ENCODE measurements around the gene CLEC1B. TPM values are rescaled to one million over a fixed set of nuclear protein-coding genes. Genes with fewer than 3 reads are reported as not detected.

The CLEC1B gene
- total RNA-seq, 1 donor from 2014 or later, result not detected

DNA sequence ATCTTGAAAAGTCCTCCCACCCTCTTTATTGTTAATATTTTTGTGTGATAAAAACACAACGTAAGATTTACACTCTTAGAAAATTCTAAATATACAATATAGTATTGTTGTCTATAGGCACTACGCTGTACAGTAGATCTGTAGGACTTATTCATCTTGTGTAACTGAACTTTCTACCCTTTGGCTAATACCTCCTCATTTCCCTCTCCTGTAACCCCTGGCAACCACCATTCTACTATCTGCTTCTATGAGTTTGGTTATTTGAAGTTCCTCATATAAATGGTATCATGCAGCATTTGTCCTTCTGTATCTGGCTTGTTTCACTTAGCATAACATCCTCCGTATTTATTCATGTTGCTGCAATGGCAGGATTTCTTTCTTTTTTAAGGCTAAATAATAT is 26.3 kb upstream of the CLEC1B start:
- Mint-ChIP-seq H3K27ac (ENCODE audit: unreplicated experiment) (no peak overlapping the region), H3K36me3 (ENCODE audit: low read depth, unreplicated experiment) (no peaks in the 10 kb centered on the region), H3K4me3 (ENCODE audit: unreplicated experiment) (no peak overlapping the region), H3K27me3 (ENCODE audit: unreplicated experiment) (no peaks in the 10 kb centered on the region), H3K4me1 (ENCODE audit: unreplicated experiment) (no peaks in the 10 kb centered on the region), H3K9me3 (ENCODE audit: unreplicated experiment) (no peaks in the 10 kb centered on the region)
- no peak for DNase-seq (ENCODE audit: low spot score)
- TF ChIP-seq, protein P1, sequence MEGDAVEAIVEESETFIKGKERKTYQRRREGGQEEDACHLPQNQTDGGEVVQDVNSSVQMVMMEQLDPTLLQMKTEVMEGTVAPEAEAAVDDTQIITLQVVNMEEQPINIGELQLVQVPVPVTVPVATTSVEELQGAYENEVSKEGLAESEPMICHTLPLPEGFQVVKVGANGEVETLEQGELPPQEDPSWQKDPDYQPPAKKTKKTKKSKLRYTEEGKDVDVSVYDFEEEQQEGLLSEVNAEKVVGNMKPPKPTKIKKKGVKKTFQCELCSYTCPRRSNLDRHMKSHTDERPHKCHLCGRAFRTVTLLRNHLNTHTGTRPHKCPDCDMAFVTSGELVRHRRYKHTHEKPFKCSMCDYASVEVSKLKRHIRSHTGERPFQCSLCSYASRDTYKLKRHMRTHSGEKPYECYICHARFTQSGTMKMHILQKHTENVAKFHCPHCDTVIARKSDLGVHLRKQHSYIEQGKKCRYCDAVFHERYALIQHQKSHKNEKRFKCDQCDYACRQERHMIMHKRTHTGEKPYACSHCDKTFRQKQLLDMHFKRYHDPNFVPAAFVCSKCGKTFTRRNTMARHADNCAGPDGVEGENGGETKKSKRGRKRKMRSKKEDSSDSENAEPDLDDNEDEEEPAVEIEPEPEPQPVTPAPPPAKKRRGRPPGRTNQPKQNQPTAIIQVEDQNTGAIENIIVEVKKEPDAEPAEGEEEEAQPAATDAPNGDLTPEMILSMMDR (IDR thresholded peaks at IDR 0.05; ENCODE audit: unreplicated experiment), result no peak

DNA sequence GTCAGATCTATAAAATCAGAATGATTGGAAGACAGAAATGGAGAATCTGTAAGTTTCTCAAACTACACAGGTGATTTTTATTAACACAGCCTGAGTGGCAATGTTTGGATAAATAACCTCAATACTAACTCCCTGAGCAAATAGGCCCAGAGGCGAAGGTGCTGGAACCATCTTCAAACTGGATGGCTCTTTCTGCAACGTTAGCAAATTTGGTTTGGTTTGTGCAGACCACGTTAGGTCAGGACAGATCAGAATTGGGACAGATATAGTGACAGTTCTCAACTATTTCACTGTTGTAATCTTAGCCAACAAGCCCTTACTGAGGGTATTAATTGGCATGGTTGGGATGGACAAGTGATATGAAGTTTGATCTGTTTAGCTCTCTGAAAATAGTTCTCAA is 22.4 kb upstream of the CLEC1B start:
- H3K27ac Mint-ChIP-seq (ENCODE audit: unreplicated experiment), result no peak overlapping the region
- H3K36me3 Mint-ChIP-seq (ENCODE audit: low read depth, unreplicated experiment), result no peaks in the 10 kb centered on the region
- H3K4me1 Mint-ChIP-seq (ENCODE audit: unreplicated experiment), result peaks cover 5% of the 10 kb centered on the region
- TF ChIP-seq, protein P1 (IDR thresholded peaks at IDR 0.05; ENCODE audit: unreplicated experiment), result no peak
- no peak overlapping the region for H3K4me3 Mint-ChIP-seq (ENCODE audit: unreplicated experiment)
- H3K27me3 Mint-ChIP-seq (ENCODE audit: unreplicated experiment), result no peaks in the 10 kb centered on the region
- no peak for DNase-seq (ENCODE audit: low spot score)
- H3K9me3 Mint-ChIP-seq (ENCODE audit: unreplicated experiment), result no peaks in the 10 kb centered on the region

DNA sequence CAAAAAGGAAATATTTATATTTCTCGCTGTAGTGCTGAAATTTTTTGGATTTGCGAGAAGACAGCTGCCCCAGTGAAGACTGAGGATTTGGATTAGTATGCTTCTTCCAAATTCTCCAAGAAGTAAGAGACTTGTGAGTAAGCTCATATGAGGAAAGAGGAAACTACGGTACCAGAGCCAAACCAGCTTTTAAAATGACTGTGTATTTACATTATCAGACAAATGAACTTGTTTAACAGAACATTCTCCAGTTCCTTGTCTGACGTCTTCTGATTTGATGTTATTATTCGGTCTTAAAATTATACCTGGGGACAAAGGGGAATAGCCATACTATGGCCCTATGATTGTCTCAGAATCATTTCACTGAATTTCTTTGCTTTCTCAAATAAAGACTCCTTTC is 19.5 kb upstream of the CLEC1B start:
- no peak for DNase-seq (ENCODE audit: low spot score)
- TF ChIP-seq, protein P1 (IDR thresholded peaks at IDR 0.05; ENCODE audit: unreplicated experiment), result no peak
- no peaks in the 10 kb centered on the region for H3K9me3 Mint-ChIP-seq (ENCODE audit: unreplicated experiment)

DNA sequence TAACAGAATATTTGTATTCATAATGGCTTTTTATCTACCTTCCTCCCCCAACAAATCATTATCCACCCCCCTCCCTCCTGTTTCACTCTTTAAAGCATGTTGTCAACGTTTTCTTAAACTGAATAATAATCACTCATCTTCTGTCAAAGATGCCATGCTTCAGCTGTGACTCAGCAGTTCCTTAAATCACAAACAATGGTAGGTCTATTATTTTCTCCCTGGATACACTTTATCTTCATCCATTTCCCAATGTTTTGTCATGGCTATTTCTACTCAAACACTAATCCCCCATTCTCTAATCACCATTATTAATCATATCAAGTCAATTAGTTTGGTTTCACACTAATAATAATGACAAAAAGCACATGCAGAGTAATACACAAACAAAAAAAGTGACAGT is 18.0 kb upstream of the CLEC1B start:
- H3K4me1 Mint-ChIP-seq (ENCODE audit: unreplicated experiment), result peaks cover 5% of the 10 kb centered on the region
- H3K36me3 Mint-ChIP-seq (ENCODE audit: low read depth, unreplicated experiment), result no peaks in the 10 kb centered on the region
- no peaks in the 10 kb centered on the region for H3K27me3 Mint-ChIP-seq (ENCODE audit: unreplicated experiment)
- H3K9me3 Mint-ChIP-seq (ENCODE audit: unreplicated experiment), result no peaks in the 10 kb centered on the region
- no peak overlapping the region for H3K27ac Mint-ChIP-seq (ENCODE audit: unreplicated experiment)
- TF ChIP-seq, protein P1 (IDR thresholded peaks at IDR 0.05; ENCODE audit: unreplicated experiment), result no peak
- DNase-seq (ENCODE audit: low spot score), result no peak
- no peak overlapping the region for H3K4me3 Mint-ChIP-seq (ENCODE audit: unreplicated experiment)

More for the DNA sequence above, 19.5 kb upstream of the CLEC1B start:
- H3K27ac Mint-ChIP-seq (ENCODE audit: unreplicated experiment), result no peak overlapping the region
- no peaks in the 10 kb centered on the region for H3K27me3 Mint-ChIP-seq (ENCODE audit: unreplicated experiment)
- H3K36me3 Mint-ChIP-seq (ENCODE audit: low read depth, unreplicated experiment), result no peaks in the 10 kb centered on the region
- no peak overlapping the region for H3K4me3 Mint-ChIP-seq (ENCODE audit: unreplicated experiment)
- peaks cover 5% of the 10 kb centered on the region for H3K4me1 Mint-ChIP-seq (ENCODE audit: unreplicated experiment)

DNA sequence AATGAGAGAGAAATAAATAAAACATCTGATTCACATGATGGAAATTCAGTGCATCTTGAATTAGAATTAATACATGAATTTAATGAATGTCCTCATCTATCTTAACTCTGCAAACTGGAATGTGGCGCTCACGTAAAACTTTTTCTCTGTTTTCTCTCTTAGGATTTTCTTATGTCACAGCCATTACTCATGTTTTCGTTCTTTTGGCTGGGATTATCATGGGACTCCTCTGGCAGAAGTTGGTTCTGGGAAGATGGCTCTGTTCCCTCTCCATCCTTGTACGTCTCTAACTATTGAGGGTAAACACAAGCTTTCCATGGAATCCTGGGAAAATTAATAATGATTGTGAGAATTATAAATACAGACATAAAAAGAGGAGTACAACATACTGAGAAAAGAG is 16.5 kb upstream of the CLEC1B start:
- no peak overlapping the region for H3K27ac Mint-ChIP-seq (ENCODE audit: unreplicated experiment)
- no peaks in the 10 kb centered on the region for H3K27me3 Mint-ChIP-seq (ENCODE audit: unreplicated experiment)
- no peaks in the 10 kb centered on the region for H3K9me3 Mint-ChIP-seq (ENCODE audit: unreplicated experiment)
- no peak overlapping the region for H3K4me3 Mint-ChIP-seq (ENCODE audit: unreplicated experiment)
- peaks cover 5% of the 10 kb centered on the region for H3K4me1 Mint-ChIP-seq (ENCODE audit: unreplicated experiment)
- no peaks in the 10 kb centered on the region for H3K36me3 Mint-ChIP-seq (ENCODE audit: low read depth, unreplicated experiment)
- TF ChIP-seq, protein P1 (IDR thresholded peaks at IDR 0.05; ENCODE audit: unreplicated experiment), result no peak
- DNase-seq (ENCODE audit: low spot score), result no peak
